NCI-H1694 (cell line): Measurements from ENCODE around the gene CLPSL2.

Experiments used
- DNase-seq: peaks from one replicate; lab custom pipeline; 2025; lab: John Stamatoyannopoulos, UW

CLPSL2 gene

DNA sequence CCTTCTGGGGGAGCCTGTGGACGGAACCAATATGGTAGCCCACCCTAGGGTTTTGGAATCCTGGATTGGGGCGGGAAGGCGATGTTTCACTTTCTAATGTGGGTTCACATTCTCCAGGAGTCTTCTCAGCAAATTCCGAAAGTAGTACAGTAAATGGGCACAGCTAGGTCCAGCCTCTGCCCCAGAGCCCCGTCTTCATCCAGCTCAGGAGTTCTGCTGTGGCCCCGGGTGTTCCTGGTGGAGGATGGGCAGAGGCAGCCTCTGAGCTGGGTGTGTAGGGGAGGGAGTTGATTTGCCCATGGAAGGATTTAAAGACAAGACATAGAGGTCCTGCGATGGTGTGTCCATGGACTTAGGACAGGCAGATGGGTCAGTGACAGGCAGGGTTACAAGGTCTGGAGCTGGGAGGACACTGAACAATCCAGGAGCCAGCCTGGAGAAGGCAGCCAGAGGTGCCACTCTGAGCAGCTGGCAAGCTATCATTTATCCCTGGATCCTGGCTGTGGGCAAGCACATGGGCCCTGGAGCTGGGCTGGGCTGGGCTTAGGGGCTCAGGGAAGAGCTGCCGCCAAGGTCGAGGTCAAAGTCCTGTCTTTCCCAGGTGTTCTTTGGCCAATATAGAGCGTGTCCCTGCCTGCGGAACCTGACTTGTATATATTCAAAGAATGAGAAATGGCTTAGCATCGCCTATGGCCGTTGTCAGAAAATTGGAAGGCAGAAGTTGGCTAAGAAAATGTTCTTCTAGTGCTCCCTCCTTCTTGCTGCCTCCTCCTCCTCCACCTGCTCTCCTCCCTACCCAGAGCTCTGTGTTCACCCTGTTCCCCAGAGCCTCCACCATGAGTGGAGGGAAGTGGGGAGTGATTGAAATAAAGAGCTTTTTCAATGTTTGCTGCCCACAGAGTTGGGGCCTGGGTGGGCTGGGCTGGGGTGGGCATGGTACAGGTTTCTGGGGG is 11.1 kb downstream of the CLPSL2 start:
- DNase-seq = no peak

DNA sequence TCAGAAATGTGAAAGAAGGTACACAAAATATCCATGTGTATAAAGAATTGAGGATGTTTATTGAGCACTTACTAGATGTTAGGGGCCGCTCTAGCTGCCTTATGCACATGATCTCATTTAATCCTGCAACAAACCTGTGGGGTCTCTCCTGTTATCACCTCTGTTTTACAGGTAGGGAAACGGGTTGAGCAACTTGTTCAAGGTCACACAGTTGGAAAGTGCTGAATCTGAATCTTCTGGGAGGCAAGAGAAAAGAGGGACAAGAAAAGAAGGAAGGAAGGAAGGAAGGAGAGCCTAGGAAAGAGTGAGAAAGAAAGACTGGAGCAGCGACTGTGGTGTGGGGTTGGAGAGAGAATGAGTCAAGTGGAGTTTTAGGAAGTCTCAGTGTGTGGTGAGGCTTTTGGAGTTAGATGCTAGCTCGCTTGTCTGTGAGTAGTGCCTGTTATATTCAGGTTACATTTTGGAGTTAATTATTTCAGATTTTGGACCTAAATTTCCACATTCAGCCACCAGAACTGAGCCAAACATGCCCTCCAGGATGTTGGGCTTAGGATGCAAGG is 12.1 kb downstream of the CLPSL2 start:
- no peak for DNase-seq

DNA sequence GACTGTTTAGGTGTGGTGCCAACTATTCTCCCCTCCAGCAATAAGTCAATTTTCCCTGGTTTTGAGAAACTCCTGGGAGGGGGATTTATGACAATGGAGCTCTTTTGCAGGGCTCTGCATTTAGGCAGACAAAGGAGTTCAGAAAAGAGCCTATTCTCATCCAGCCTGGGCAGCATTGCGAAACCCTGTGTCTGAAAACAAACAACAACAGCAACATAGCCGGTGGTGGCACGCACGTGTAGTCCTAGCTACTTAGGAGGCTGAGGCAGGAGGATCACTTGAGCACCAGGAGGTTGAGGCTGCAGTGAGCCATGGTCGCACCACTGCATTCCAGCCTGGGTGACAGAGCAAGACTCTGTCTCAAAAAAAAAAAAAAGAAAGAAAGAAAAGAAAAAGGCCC is 14.3 kb downstream of the CLPSL2 start:
- no peak for DNase-seq

DNA sequence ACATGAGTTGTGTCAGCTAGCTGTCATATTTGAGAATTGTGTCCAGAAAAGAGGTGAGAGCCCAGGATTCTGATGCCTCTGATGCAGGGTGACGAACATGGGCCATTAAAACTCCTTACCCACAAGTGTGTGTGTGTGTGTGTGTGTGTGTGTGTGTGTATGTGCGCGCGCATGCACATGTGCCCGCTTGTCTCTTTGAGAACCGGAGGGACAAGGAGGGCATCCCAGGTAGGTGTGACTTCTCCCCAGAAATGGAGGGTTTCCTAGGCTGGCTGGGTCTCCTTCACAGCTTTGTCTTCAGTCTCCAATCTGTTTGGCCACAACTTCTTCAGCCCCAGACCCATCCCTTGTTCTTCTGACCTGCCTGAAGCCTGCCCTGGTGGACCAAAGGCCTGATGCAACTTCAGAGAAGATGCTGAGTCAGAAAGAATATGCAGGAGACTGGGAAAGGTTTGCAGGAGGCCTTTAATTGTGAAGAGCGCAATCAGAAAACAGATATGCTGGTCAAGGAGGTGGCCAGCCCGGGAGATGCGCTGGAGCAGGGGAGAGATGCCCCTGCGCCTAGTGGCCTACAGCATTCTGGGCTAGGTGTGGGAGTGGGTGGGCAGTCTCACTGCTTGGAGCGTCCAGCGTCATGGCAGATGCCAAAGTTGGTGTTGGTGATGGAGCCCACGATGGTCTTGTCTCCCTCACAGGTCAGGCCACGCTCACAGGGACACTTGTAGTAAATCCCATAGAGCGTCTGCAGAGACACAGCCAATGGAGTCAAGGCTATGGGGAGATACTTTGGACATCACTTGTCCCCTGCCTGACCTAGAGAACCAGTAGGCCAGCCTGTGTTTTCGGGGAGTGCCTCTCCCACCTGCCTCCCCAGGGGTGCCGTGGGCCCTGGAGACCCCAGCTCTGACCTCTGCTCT is 18.4 kb downstream of the CLPSL2 start:
- DNase-seq = no peak

DNA sequence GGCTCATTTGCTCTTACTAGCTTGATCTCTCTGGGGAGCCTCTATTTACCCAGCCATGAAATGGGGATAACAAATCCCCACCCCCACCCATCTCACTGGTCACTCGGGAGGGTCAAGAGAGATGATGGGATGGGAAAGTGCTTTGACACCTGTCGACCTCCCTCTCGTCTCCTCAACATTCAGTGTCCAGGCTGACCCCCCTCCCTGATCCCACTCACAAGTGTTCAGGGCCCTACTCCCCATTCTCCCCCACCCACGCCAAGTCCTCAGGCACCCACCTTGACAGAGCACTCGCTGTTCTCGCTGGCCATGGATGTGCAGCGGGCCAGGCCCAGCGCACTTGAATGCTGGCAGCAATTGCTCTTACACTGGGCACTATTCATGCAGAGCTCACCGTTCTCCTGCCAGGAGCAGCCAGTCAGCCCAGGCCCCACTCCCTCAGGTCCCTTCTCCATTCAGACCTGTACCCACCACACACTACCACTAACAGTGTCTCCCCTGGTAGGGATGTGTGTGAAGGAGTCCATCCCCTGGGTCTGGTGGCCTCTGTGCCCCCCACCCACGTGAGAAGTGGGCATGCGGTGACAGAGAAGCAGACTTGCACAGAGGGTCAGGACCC is 19.2 kb downstream of the CLPSL2 start:
- DNase-seq = no peak

DNA sequence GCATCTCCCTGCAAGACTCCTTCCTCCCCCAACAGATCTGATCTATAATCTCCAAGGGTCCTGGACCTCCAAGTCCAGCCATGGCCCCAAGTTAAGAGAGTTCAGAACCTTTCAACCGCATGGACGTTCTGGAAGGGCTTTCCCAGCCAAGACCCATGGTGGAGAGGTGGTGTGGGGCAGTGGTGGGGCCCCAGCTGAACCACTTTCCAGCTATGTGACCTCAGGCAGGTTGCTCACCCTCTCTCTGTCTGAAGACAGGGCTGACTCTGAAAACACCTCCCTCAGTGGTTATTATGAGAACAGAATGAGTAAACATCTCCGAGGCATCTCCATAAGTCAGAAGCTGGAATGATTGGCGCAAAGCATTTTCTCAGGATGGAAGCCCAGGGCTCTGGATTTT is 19.8 kb downstream of the CLPSL2 start:
- DNase-seq = no peak

DNA sequence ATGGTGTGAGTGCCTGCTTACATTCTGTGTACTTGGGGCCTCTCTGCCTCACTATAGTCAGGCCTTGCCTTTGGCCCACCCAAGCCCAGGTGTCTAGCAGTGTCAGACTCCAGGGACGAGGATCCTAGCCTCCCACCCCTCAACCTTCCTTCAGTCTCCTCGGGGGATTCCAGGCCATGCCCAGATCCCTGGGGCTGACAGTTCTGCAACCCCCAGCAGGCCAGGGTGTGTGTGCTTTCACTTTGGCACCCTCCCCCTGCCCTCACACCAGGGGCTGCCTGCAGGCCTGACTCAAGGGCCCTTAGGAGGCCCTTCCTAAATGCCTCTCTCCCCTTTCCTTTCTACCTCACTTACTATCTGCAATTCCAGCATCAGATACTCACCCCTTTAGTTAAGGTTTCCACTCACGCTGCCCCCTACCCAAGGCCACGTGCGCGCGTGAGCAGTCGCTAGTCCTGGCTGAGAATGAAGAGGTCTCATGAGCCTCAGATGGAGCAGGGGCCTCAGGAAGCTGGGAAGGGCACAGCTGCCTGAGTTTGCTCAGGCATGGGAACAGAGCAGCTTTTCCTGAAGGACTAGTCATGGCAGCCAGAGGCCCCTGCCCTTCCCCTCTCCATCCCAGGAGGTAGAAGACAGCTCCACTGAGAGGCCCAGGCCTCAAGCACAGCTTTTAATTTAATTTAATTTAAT is 21.6 kb downstream of the CLPSL2 start:
- DNase-seq = no peak

DNA sequence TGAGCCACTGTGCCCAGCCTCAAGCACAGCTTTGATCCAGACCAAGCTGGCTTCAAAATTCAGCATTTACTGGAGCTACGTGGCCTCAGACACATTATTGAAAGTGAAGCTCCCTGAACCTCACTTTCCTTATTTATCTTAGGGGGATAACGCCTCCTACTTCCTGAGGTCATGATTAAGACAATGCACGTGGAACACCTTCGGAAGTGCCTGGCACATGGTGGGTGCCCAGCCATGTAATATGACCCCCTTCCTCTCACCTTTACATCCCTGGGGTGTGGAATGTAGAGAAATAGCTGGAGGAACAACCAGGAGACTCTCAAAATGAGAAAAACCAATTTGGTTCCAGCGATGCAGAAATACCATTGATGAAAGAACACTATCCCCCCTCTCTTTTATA is 22.3 kb downstream of the CLPSL2 start:
- DNase-seq = no peak

DNA sequence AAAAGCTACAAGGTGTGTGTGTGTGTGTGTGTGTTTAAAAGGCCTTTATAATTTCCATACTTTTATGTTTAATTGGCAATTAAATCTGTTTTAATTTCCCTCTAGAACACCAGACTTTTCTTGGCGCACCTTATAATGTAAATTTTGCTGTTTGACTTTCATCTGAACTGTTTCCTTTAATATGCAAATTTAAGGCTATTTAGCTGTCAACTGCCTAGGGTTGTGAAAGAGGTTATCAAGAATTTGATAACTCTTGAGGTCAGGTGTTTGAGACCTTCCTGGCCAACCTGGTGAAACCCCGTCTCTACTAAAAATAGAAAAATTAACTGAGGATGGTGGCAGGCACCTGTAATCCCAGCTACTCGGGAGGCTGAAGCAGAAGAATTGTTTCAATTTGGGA is 24.8 kb downstream of the CLPSL2 start:
- no peak for DNase-seq

DNA sequence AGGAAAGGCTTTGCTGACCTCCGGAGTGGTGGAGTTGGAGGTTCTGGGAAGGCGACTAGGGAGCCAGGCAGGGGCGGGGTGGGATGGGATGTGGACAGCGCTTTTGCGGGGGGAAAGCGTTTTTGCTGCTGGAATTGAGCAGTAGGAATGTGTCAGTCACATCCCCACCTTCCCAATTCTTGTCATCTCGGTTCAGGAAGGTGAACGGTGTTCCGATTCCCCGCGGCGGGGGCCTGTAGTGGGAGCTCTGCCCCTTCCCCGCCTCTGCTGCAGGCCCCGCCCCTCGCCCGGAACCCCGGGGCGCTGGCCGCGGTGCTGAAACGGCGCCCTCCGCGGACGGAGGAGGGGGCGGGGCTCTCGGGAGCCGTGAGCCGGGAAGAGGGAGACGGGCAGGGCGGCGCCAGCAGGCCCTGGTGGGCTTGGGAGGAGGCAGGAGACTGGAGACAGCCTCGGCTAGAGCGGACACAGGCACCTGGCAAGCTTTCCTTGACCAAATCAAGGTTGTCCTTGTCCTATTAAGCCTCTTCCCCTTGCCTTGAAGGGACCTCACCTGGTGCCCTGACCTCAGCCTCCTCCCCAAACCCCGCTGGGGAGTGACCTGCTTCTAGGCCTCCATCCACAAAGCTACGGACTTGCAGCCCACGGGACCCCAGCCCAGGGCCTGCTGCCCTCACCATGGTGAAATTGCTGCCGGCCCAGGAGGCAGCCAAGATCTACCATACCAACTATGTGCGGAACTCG is 28.8 kb downstream of the CLPSL2 start, which contains the start of gene LHFPL5:
LHFPL5 (plus strand) TSS at position 357 of the 741 bp plus-strand sequence; CDS start at position 676, 319 bp downstream.
- DNase-seq = peak; percentile 17

DNA sequence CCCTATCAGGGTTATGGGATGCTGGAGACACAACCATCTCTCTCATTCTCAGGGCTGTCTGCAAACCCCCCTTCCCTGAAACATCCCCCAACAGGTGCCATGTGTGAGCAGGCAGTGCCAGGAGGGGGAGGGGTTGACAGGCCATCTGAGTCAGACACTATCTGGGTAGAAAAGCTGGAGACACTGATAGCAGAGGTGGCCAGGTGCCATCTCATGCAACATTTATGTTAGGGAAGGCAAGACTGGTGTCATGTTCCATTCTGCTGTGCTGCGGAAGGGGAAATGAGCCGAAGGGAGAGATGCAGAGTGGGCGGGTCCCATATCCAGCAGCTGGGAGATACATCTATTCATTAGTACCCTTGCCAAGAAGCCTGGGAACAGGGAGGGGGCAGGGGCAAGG is 32.3 kb downstream of the CLPSL2 start:
- DNase-seq = peak; percentile 77

DNA sequence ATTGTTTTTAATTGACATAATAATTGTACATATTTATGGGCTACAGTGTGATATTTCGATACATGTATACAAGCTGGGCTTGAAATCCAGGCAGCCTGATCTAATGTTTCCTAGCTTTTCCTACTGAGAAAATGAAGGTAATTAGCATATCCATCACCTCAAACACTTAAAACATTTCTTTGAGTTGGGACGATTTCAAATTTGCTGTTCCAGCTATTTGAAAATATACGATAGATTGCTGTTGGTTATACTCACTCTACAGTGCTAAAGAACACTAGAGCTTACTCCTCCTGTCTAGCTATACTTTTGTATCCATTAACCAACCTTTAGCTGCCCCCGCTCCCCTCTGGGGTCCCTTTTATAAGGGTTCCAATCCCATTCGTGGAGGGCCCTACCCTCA is 33.4 kb downstream of the CLPSL2 start:
- no peak for DNase-seq

DNA sequence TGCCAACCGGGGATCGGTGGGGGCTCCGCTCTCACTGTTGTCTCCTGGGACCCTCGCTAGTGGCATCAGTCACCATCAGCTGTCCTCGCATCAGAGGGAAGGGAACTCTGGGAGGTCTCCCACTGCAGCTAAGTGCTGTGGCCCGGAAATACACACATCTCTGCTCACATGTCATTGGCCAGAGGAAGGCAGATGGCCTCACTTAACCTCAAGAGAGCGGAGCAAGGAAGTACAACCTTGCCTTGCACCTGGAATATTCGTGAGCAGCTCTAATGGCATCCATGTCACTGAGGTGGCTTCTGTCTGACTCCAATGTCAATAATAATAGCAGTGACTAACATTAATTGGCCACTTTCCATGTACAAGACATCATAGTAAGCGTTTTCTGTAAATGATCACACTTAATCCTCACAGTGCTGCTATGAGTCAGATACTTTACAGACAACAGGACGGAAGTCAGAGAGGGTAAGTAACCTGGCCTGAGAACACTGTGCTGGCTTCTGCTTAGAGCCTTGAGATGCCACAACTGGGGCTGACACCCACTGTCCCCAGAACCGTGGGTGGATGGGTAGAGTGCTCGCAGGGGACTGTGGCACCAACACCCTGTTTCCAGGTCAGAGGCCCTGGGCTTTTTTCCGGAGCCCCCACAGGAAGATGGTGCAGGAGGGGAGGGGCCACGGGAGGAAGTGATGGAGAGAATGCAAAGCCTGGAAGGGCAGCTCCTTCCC is 34.7 kb downstream of the CLPSL2 start:
- DNase-seq = no peak

DNA sequence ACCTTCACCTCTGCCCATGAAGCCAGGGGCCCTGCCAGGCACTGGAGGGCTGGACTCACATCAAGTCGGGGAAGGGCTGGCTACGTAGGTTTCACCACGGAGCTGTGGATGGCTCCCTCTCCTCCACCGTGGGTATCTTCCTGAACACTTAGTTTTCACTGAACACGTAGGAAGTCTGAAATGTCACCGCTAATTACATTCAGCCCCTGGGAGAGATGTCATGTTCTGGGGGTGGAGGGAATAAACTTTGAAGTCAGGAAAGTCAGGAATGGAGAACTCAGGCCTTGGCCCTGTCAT is 35.2 kb downstream of the CLPSL2 start:
- no peak for DNase-seq

DNA sequence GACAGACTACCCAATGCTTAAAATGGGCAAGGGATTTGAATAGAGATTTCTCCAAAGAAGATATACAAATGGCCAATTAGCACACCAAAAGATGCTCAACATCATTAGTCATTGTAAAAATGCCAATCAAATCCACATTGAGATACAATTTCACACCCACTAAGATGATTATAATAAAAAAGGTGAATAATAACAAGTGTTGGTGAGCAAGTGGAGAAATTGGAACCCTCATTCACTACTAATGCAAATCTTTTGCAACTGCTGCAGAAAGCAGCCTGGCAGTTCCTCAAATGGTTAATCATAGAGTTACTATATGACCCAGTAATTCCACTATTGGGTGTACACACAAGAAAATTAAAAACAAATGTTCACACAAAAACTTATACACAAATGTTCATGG is 41.1 kb downstream of the CLPSL2 start:
- no peak for DNase-seq

DNA sequence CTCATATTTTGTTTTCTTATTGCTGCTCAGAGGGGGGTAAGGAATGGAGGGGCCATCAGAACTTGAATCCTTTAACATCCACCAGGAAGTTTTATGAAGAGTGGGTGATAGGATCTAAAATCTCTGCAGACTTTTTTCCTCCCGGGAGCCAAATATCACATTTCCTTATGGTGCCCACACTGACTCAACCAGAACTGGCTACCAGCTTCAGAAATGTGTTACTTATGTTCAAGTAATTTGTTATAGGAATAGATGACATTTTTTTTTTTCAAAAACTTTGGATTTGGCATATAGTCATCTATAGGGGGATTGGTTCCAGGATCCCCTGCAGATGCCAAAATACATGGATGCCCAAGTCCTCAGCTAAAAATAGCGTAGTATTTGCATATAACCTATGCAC is 47.2 kb downstream of the CLPSL2 start:
- DNase-seq = no peak

DNA sequence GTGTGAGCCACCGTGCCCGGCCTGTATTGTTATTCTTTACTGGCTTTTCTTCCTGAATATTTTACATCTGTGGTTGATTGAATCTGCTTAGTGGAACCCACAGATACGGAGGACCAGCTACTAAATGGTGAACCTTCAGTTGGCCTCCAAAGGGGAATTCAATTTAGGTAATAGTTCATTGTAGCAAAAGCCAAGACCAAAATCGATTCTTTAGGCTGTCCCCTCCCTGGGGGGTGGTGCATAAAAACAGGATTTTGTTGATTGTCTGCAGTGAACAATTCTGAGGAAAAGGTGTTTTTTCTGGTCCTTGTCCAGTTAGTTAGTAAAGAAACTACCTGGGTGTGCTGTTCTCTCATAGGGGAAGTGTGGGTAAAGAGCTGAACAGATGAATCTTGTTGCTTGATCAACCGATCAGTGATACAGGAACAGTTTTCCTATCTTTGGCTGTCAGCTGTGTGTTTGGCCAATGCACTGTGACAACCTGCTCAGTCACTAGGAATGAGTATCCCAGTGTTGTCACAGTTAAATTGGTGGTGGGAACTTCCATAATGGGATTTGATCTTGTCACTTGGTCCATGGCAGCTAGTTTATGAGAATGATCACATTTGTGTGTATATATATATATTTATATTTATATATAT is 48.3 kb downstream of the CLPSL2 start:
- no peak for DNase-seq
